NCI-H510A (cell line): ENCODE results near the gene SLC30A5.

Source experiments
- DNase-seq: peaks from one replicate; lab custom pipeline; 2025; lab: John Stamatoyannopoulos, UW

SLC30A5 gene

GRCh38 chr5:69167929-69168328, 74.1 kb downstream of the SLC30A5 start:
- no peak for DNase-seq

GRCh38 chr5:69170495-69170894, 76.7 kb downstream of the SLC30A5 start:
- no peak for DNase-seq

DNA sequence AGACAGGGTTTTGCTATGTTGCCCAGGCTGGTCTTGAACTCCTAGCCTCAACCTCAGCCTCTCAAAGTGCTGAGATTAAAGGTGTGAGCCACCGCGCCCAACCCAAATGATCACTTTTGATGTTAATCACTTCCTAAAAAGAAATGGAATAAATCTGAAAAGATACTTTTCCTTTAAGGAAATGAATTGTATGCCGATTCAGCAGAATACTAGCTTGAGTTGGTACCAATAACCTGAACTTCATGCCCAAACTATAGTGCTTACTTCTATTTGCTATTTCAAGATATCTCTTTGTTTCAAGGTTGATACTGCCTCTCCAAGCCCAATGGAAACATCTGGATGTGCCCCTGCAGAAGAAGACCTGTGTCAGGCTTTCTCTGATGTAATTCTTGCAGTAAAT, 77.2 kb downstream of the SLC30A5 start:
- no peak for DNase-seq
